ENCODE results near the gene ABCB8. TPM values are rescaled to one million over a fixed set of nuclear protein-coding genes. Genes with fewer than 3 reads are reported as not detected.

The ABCB8 gene
- total and polyA plus RNA-seq, 9 of the 15 experiments (the other 6 are each of a cell fraction or from before 2014, with no cell fraction given): 7.6 to 106 (median 36.3) TPM

- TF ChIP-seq RERE (CRISPR knock-in tag; IDR thresholded peaks at IDR 0.05; ENCODE audit: borderline replicate concordance) (no peak), FOXA1 (IDR thresholded peaks at IDR 0.05; ENCODE audit: borderline replicate concordance) (no peak), POLR2AphosphoS5 (IDR thresholded peaks at IDR 0.05; ENCODE audit: control insufficient read depth, insufficient read depth, low read depth, low read length) (peak; percentile 89), TAF9B (IDR thresholded peaks at IDR 0.05; ENCODE audit: partially characterized antibody) (no peak), NONO (IDR thresholded peaks at IDR 0.05; ENCODE audit: low read depth in 2 of 2, low read length in 1 of 2) (peak in 1 of 2 experiments; percentile 92; a peak in 1 of 4 replicates), ZNF282 (CRISPR knock-in tag; IDR thresholded peaks at IDR 0.05) (no peak), MBD2 (IDR thresholded peaks at IDR 0.05; ENCODE audit: borderline replicate concordance, low read depth) (peak; percentile 75), ZBTB7A (IDR thresholded peaks at IDR 0.05; ENCODE audit: borderline replicate concordance, control insufficient read depth, low read depth, low read length) (peak; percentile 40; the same call in 1 of the 2 replicates), PURB (CRISPR knock-in tag; IDR thresholded peaks at IDR 0.05; ENCODE audit: low read depth) (no peak), BRF1 (IDR thresholded peaks at IDR 0.05; ENCODE audit: borderline replicate concordance, extremely low read depth, insufficient read length) (no peak), NR2F6 (CRISPR knock-in tag; IDR thresholded peaks at IDR 0.05) (0 out of 2 replicates have a peak, but pooled peaks have one; percentile 81), CHCHD3 (CRISPR knock-in tag; IDR thresholded peaks at IDR 0.05) (0 out of 2 replicates have a peak, but pooled peaks have one; percentile 25), SIN3A (IDR thresholded peaks at IDR 0.05; ENCODE audit: borderline replicate concordance in 2 of 2, control insufficient read depth in 1 of 2, low read depth in 2 of 2, low read length in 2 of 2) (0 out of 4 replicates have a peak, but pooled peaks have one; percentile 59 to 91), TRIM28 (IDR thresholded peaks at IDR 0.05) (no peak), MXI1 (IDR thresholded peaks at IDR 0.05; ENCODE audit: low read depth, low read length) (0 out of 2 replicates have a peak, but pooled peaks have one; percentile 18), RFX5 (IDR thresholded peaks at IDR 0.05; ENCODE audit: low read depth, low read length) (no peak)
- TF ChIP-seq, protein P1, sequence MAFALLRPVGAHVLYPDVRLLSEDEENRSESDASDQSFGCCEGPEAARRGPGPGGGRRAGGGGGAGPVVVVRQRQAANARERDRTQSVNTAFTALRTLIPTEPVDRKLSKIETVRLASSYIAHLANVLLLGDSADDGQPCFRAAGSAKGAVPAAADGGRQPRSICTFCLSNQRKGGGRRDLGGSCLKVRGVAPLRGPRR (CRISPR knock-in tag; IDR thresholded peaks at IDR 0.05): no peak
- TF ChIP-seq, protein P2, sequence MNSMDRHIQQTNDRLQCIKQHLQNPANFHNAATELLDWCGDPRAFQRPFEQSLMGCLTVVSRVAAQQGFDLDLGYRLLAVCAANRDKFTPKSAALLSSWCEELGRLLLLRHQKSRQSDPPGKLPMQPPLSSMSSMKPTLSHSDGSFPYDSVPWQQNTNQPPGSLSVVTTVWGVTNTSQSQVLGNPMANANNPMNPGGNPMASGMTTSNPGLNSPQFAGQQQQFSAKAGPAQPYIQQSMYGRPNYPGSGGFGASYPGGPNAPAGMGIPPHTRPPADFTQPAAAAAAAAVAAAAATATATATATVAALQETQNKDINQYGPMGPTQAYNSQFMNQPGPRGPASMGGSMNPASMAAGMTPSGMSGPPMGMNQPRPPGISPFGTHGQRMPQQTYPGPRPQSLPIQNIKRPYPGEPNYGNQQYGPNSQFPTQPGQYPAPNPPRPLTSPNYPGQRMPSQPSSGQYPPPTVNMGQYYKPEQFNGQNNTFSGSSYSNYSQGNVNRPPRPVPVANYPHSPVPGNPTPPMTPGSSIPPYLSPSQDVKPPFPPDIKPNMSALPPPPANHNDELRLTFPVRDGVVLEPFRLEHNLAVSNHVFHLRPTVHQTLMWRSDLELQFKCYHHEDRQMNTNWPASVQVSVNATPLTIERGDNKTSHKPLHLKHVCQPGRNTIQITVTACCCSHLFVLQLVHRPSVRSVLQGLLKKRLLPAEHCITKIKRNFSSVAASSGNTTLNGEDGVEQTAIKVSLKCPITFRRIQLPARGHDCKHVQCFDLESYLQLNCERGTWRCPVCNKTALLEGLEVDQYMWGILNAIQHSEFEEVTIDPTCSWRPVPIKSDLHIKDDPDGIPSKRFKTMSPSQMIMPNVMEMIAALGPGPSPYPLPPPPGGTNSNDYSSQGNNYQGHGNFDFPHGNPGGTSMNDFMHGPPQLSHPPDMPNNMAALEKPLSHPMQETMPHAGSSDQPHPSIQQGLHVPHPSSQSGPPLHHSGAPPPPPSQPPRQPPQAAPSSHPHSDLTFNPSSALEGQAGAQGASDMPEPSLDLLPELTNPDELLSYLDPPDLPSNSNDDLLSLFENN (IDR thresholded peaks at IDR 0.05; ENCODE audit: low read depth in 2 of 2, low read length in 2 of 2): no peak
Measured at GRCh38 chr7:151080522-151081169, 52.4 kb downstream of the ABCB8 start, which contains the start of gene FASTK (continued).

Measured in K562 (cell line).